Measurements from ENCODE around the gene ADSL. TPM values are rescaled to one million over a fixed set of nuclear protein-coding genes. Genes with fewer than 3 reads are reported as not detected.

Gene ADSL
- total and polyA plus RNA-seq, 2 donors (not counting 1 experiment from before 2014, with no cell fraction given): 67.0 to 89.8 TPM

DNA sequence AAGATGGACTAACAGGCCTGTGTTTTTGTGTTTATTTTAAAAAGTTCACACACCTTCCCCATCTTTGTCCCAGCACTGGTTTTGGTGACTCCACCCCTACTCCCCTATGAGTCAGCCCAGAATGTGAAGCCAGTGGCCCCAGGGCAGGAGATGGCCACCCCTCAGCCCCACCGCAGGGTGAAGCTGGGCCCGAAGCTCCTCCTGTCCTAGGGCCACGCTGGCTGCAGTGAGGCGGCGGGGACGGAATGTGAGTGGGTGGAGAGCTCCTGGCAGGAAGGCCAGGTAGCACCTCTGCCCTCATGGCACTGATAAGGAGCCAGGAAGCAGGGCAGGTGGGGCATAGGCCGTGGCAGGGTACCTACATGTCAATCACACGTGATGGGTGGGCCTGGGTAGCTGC is 64.0 kb downstream of the ADSL start:
- Histone ChIP-seq H3K36me3 (ENCODE audit: control insufficient read depth, insufficient read depth, low read length) (peaks cover 41% of the 10 kb centered on the region), H3K4me1 (ENCODE audit: control insufficient read depth, extremely low read depth, insufficient read depth, low read length) (peaks cover 2% of the 10 kb centered on the region), H3K9me3 (ENCODE audit: control insufficient read depth, insufficient read depth, low read depth, low read length) (no peaks in the 10 kb centered on the region), H2AFZ (ENCODE audit: low read length) (no peak overlapping the region), H3K4me3 (replicated peaks in 1 of 4; ENCODE audit: control extremely low read depth in 1 of 4, insufficient read depth in 1 of 4, low read depth in 3 of 4, low read length in 4 of 4) (no peak overlapping the region), H3K9ac (ENCODE audit: insufficient read depth, low read length) (no peak overlapping the region), H3K4me2 (ENCODE audit: extremely low read depth, insufficient read depth, low read length) (no peak overlapping the region), H4K20me1 (ENCODE audit: control insufficient read depth, extremely low read depth, insufficient read depth, low read length) (no peaks in the 10 kb centered on the region), H3K27me3 (ENCODE audit: control insufficient read depth, insufficient read depth, low read length) (no peaks in the 10 kb centered on the region), H3K27ac (ENCODE audit: insufficient read depth, low read length) (no peak overlapping the region), H3K79me2 (ENCODE audit: control insufficient read depth, insufficient read depth, low read length) (no peaks in the 10 kb centered on the region)
- TF ChIP-seq EZH2 (IDR thresholded peaks at IDR 0.05; ENCODE audit: low read length, missing control alignments): no peak
- TF ChIP-seq, protein P1, sequence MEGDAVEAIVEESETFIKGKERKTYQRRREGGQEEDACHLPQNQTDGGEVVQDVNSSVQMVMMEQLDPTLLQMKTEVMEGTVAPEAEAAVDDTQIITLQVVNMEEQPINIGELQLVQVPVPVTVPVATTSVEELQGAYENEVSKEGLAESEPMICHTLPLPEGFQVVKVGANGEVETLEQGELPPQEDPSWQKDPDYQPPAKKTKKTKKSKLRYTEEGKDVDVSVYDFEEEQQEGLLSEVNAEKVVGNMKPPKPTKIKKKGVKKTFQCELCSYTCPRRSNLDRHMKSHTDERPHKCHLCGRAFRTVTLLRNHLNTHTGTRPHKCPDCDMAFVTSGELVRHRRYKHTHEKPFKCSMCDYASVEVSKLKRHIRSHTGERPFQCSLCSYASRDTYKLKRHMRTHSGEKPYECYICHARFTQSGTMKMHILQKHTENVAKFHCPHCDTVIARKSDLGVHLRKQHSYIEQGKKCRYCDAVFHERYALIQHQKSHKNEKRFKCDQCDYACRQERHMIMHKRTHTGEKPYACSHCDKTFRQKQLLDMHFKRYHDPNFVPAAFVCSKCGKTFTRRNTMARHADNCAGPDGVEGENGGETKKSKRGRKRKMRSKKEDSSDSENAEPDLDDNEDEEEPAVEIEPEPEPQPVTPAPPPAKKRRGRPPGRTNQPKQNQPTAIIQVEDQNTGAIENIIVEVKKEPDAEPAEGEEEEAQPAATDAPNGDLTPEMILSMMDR (conservative IDR thresholded peaks at IDR 0.05 in 1 of 2, IDR thresholded peaks at IDR 0.05 in 1 of 2; ENCODE audit: low read depth in 1 of 2, low read length in 2 of 2): no peak
- peak in 1 of 2 donors; percentile 21 for DNase-seq (ENCODE audit: low read depth in 2 of 2)

DNA sequence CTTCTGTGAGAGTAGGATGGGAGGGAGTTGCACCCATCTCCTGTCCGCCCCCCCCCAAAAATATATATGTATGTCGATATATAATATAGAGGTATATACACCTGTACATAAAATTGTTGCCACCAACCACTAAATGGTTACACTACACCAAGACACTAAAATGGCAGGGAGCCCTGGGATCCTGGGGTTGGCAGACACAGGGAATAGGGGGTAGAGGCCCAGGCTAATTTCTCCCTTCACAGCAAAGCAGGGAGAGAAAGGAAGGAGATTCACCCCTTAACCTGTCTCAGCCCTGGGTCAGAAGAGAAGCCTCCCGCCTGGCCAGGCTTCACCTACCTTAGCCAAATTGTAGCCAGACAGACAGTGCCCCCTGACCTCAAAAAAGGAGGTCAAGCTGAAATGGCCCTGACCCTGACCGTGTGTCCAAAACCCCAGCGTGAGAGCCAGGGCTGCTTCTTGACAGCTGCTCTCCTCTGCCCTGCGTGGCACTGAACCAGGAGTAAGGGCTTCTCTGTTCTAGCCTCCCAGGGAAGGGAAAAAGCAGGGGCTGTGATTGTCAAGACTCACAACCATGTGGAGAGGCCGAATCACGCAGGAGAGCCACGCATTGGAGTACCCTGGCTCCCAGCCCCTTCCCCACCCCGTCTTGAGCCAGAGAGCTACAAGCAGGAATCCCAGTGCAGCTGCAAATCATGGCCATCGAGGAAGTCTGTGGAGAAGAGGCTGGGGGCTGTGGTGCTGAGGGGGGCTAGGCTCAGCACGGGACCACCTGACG is 64.6 kb downstream of the ADSL start:
- H3K9ac ChIP-seq (ENCODE audit: insufficient read depth, low read length): no peak overlapping the region
- H3K36me3 ChIP-seq (ENCODE audit: control insufficient read depth, insufficient read depth, low read length): peaks cover 40% of the 10 kb centered on the region
- TF ChIP-seq, protein P1 (conservative IDR thresholded peaks at IDR 0.05 in 1 of 2, IDR thresholded peaks at IDR 0.05 in 1 of 2; ENCODE audit: low read depth in 1 of 2, low read length in 2 of 2): no peak
- no peak for TF ChIP-seq EZH2 (IDR thresholded peaks at IDR 0.05; ENCODE audit: low read length, missing control alignments)
- no peak overlapping the region for H2AFZ ChIP-seq (ENCODE audit: low read length)
- no peak overlapping the region for H3K4me2 ChIP-seq (ENCODE audit: extremely low read depth, insufficient read depth, low read length)
- peaks cover 5% of the 10 kb centered on the region for H3K4me1 ChIP-seq (ENCODE audit: control insufficient read depth, extremely low read depth, insufficient read depth, low read length)
- DNase-seq (ENCODE audit: low read depth in 2 of 2): no peak
- H3K27me3 ChIP-seq (ENCODE audit: control insufficient read depth, insufficient read depth, low read length): no peaks in the 10 kb centered on the region
- no peaks in the 10 kb centered on the region for H3K79me2 ChIP-seq (ENCODE audit: control insufficient read depth, insufficient read depth, low read length)
- no peak overlapping the region for H3K4me3 ChIP-seq (replicated peaks in 1 of 4; ENCODE audit: control extremely low read depth in 1 of 4, insufficient read depth in 1 of 4, low read depth in 3 of 4, low read length in 4 of 4)
- no peaks in the 10 kb centered on the region for H4K20me1 ChIP-seq (ENCODE audit: control insufficient read depth, extremely low read depth, insufficient read depth, low read length)
- H3K27ac ChIP-seq (ENCODE audit: insufficient read depth, low read length): no peak overlapping the region
- no peaks in the 10 kb centered on the region for H3K9me3 ChIP-seq (ENCODE audit: control insufficient read depth, insufficient read depth, low read depth, low read length)

DNA sequence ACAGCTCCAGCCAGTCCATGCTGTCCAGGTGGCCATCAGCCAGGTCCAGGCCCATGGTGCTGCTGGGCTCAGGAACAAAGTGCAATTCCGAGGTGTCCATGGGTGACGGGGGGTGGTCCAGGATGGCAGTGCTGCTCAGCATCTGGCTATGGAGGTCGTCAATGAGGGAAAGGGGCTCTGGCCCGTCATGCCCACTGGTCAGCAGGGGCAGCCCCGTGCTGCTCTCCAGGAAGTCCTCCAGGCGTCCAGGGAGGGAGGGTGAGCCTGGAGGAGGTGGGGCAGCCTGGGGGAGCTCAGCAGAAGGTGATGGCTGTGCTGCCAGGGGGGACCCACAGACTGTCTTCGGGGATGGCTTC is 65.2 kb downstream of the ADSL start:
- H3K36me3 ChIP-seq (ENCODE audit: control insufficient read depth, insufficient read depth, low read length): peaks cover 39% of the 10 kb centered on the region

More for the DNA sequence above, 65.2 kb downstream of the ADSL start:
- H3K27me3 ChIP-seq (ENCODE audit: control insufficient read depth, insufficient read depth, low read length): no peaks in the 10 kb centered on the region
- H3K9ac ChIP-seq (ENCODE audit: insufficient read depth, low read length): no peak overlapping the region
- no peaks in the 10 kb centered on the region for H3K9me3 ChIP-seq (ENCODE audit: control insufficient read depth, insufficient read depth, low read depth, low read length)
- DNase-seq (ENCODE audit: low read depth in 2 of 2): no peak
- H3K4me2 ChIP-seq (ENCODE audit: extremely low read depth, insufficient read depth, low read length): no peak overlapping the region
- TF ChIP-seq, protein P1 (conservative IDR thresholded peaks at IDR 0.05 in 1 of 2, IDR thresholded peaks at IDR 0.05 in 1 of 2; ENCODE audit: low read depth in 1 of 2, low read length in 2 of 2): no peak
- no peak for TF ChIP-seq EZH2 (IDR thresholded peaks at IDR 0.05; ENCODE audit: low read length, missing control alignments)
- H3K27ac ChIP-seq (ENCODE audit: insufficient read depth, low read length): no peak overlapping the region
- no peaks in the 10 kb centered on the region for H3K79me2 ChIP-seq (ENCODE audit: control insufficient read depth, insufficient read depth, low read length)
- no peaks in the 10 kb centered on the region for H4K20me1 ChIP-seq (ENCODE audit: control insufficient read depth, extremely low read depth, insufficient read depth, low read length)
- H2AFZ ChIP-seq (ENCODE audit: low read length): no peak overlapping the region
- no peak overlapping the region for H3K4me3 ChIP-seq (replicated peaks in 1 of 4; ENCODE audit: control extremely low read depth in 1 of 4, insufficient read depth in 1 of 4, low read depth in 3 of 4, low read length in 4 of 4)
- H3K4me1 ChIP-seq (ENCODE audit: control insufficient read depth, extremely low read depth, insufficient read depth, low read length): peaks cover 5% of the 10 kb centered on the region

Data from fibroblast of lung (primary cell).